ENCODE data around the gene ST6GAL1.

DNA sequence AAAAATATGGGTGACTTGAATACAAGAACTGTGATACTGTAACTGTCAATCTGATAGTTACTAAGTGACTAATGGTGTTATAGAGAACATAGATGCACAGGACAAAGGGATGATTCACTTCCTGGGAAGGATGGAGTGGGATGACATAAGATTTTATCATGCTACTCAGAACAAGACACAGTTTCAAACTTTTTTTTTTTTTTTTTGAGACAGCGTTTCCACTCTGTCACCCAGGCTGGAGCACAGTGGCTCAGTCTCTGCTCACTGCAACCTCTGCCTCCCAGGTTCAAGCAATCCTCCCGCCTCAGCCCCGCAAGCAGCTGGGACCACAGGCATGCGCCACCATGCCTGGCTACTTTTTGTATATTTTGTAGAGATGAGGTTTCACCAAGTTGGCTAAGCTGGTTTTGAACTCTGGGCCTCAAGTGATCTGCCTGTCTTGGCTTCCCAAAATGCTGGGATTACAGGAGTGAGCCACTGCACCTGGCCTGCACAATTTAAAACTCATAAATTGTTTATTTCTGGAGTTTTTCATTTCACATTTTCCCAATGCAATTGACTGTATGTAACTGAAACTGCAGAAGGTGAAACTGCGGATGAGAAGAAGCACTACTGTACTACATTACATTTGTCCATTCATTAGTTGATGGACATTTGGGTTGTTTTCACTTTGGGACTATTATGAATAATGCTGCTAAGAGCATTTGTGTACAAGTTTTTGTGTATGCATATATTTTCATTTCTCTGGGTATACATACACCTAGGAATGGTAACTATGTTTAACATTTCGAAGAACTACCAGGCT lies 47.2 kb upstream of the ST6GAL1 start:
- TF ChIP-seq, protein P1, sequence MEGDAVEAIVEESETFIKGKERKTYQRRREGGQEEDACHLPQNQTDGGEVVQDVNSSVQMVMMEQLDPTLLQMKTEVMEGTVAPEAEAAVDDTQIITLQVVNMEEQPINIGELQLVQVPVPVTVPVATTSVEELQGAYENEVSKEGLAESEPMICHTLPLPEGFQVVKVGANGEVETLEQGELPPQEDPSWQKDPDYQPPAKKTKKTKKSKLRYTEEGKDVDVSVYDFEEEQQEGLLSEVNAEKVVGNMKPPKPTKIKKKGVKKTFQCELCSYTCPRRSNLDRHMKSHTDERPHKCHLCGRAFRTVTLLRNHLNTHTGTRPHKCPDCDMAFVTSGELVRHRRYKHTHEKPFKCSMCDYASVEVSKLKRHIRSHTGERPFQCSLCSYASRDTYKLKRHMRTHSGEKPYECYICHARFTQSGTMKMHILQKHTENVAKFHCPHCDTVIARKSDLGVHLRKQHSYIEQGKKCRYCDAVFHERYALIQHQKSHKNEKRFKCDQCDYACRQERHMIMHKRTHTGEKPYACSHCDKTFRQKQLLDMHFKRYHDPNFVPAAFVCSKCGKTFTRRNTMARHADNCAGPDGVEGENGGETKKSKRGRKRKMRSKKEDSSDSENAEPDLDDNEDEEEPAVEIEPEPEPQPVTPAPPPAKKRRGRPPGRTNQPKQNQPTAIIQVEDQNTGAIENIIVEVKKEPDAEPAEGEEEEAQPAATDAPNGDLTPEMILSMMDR (IDR thresholded peaks at IDR 0.05 in 2 of 3, conservative IDR thresholded peaks at IDR 0.05 in 1 of 3; ENCODE audit: borderline replicate concordance in 1 of 3, insufficient read depth in 1 of 3, low read depth in 2 of 3, low read length in 2 of 3) = no peak
- TF ChIP-seq CEBPB (IDR thresholded peaks at IDR 0.05; ENCODE audit: low read depth) = no peak

Data from HCT116 (cell line).